Stimulated activated CD4-positive, alpha-beta T cell treated with anti-CD3 and anti-CD28 coated beads, TNF-alpha, amount 100 ng/mL, for 1 hour (primary cell): ENCODE results near the gene SAP130.
"Not testable (repeated sequence)": the region's sequence is repeated elsewhere in the genome, so short reads cannot be mapped to it uniquely, and the experiment has no call there.

Experiments used
- DNase-seq, 3 donors: peaks; one replicate each; pipeline ENCODE4 v3.0.0-alpha.2; 2020; ENCODE audit warnings: low read depth in 3 of 3, low spot score in 1 of 3

Gene SAP130

GRCh38 chr2:127953128-127953718 is 74.6 kb downstream of the SAP130 start:
- no peak for DNase-seq

GRCh38 chr2:127951026-127951425 is 76.8 kb downstream of the SAP130 start:
- DNase-seq = no peak

- no peak for DNase-seq
Measured at GRCh38 chr2:127950264-127950663, 77.6 kb downstream of the SAP130 start.

- no peak for DNase-seq
Measured at GRCh38 chr2:127945281-127945680, 82.6 kb downstream of the SAP130 start.

GRCh38 chr2:127943186-127943585 is 84.7 kb downstream of the SAP130 start:
- DNase-seq = no peak

GRCh38 chr2:127942002-127942401 is 85.9 kb downstream of the SAP130 start:
- no peak for DNase-seq

- no peak for DNase-seq
Measured at GRCh38 chr2:127941461-127941860, 86.4 kb downstream of the SAP130 start.

- no peak for DNase-seq
Measured at GRCh38 chr2:127940641-127941040, 87.2 kb downstream of the SAP130 start.

GRCh38 chr2:127935337-127935736 is 92.5 kb downstream of the SAP130 start:
- DNase-seq = no peak

- no peak for DNase-seq
Measured at GRCh38 chr2:127932199-127932876, 95.5 kb downstream of the SAP130 start.

GRCh38 chr2:127929449-127929848 is 98.4 kb downstream of the SAP130 start:
- no peak for DNase-seq

GRCh38 chr2:127927384-127927783 is 100.5 kb downstream of the SAP130 start:
- DNase-seq = no peak

GRCh38 chr2:127917916-127918315 is 109.9 kb downstream of the SAP130 start:
- no peak for DNase-seq

GRCh38 chr2:127913808-127914457 is 113.9 kb downstream of the SAP130 start:
- no peak for DNase-seq

- no peak for DNase-seq
Measured at GRCh38 chr2:127911737-127912136, 116.1 kb downstream of the SAP130 start.

GRCh38 chr2:127910415-127910814 is 117.4 kb downstream of the SAP130 start:
- no peak for DNase-seq

- DNase-seq = no peak
Measured at GRCh38 chr2:127909019-127909418, 118.8 kb downstream of the SAP130 start.

GRCh38 chr2:127907733-127908400 is 120.0 kb downstream of the SAP130 start:
- not testable (repeated sequence) for DNase-seq

- no peak for DNase-seq
Measured at GRCh38 chr2:127906206-127906926, 121.5 kb downstream of the SAP130 start.

- DNase-seq = no peak
Measured at GRCh38 chr2:127901339-127902056, 126.4 kb downstream of the SAP130 start.
